G401.6 (cell line): ENCODE measurements around the gene MED26.

ENCODE experiments used
- FAIRE-seq: peaks from 2 replicates; lab custom pipeline; 2012; peaks lifted over from hg19 to GRCh38; lab: Jason Lieb, UNC

The MED26 gene

DNA sequence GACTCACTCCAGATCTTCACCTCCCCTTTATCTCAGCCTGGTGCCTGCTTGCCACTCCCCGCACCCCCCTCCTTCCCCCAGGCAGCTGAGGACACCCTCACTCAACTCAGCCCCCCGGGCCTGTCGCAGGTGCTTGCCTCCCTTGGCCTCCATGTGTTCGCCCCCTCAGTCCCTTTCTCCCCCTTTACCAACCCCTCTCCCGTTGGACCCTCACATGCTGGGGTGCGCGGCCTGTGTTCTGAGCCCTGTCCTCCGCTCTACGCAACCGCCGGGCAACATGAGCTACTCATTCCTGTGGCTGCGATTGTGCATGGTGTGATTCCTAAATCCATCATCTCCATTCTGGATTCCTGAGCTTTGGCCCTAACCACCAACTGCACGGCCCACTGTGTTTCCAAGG lies 90.9 kb downstream of the MED26 start:
- FAIRE-seq = no peak

DNA sequence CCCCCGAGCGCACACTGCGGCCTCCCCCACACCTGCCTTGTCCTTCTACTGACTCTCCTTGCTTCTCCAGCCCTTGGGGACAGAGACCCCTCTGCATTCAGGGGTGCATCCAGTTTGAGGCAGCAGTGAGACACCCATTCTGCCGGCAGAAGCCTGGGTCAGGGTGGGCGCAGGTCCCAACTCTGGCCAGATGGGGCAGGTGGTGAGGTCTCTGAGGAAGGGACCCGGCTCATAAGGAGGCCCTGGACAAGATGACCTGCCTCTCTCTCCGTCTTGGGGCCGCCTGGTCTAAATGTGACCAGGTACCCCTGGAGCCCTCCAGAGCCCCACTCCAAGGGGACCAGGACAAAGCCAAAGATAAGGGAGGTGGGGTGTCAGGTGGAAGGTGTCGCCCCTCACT lies 91.9 kb downstream of the MED26 start:
- no peak for FAIRE-seq

DNA sequence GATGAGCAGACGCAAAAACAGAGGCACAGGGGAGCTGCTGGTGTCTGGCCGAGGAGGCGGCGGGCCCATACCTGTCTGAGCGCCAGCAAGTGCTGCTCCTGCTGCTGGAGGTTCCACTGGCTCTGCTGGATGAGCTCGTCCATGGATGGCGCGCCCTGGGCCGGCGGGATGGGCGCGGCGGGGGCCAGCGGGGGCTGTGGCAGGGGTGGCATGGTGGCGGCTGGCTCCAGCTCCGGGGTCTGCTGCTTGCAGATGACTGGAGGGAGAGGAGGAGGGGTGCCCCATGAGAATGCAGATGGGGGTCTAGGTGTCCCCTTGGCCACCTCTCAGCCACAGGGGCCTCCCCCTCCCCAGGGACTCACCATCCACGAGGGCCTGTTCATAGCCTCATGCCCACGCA lies 92.6 kb downstream of the MED26 start:
- no peak for FAIRE-seq

DNA sequence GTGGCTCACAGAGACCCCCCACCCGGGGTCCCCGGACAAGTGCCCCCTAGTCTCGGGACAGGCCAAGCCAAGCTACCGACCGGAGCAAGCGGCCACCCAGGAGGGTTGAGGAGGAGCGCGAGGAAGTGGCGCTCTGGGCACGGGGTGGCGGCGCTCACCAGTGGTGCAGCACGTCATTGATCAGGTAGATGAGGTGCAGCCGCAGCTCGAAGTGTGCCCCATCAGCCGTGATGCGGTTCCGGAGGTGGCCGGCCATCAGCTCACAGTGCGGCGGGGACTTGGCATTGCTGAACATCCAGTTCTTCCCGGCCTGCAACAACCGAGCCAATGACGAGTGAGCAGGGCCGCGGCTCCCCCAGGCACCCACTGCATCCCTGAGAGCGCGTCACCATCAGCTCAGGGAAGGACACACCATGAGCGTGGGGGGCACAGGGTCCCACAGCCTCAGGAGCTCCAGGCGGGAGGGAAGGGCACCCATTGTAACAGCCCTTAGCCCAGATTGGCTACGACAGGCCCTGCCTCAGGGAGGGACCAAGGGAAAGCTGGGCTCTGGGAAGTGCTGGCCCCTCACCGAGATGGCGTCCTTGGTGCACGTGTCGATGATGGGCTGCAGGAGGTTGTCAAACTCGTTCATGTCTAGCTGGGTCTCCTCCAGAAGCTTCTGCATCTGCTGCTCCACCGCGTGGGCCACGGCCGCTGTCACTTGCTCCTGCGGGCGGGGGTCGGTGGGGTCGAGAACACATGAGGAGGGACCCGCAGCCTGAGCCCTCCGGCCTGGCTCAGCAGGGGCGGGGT lies 95.4 kb downstream of the MED26 start:
- no peak for FAIRE-seq

DNA sequence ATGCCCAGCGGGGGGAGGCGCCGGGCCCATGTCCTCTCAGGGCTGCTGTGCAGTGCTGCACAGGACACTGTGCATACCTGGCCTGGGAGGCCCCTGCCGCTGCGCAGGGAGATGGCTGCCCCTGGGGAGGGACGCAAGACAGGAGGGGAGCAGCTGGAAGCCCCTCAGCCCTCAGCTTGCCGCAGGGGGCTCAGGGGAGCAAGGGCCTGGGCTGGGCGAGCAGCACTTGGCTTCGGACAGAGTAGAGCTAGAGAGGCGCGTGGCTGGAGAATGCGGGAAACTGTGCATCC lies 96.7 kb downstream of the MED26 start:
- no peak for FAIRE-seq

DNA sequence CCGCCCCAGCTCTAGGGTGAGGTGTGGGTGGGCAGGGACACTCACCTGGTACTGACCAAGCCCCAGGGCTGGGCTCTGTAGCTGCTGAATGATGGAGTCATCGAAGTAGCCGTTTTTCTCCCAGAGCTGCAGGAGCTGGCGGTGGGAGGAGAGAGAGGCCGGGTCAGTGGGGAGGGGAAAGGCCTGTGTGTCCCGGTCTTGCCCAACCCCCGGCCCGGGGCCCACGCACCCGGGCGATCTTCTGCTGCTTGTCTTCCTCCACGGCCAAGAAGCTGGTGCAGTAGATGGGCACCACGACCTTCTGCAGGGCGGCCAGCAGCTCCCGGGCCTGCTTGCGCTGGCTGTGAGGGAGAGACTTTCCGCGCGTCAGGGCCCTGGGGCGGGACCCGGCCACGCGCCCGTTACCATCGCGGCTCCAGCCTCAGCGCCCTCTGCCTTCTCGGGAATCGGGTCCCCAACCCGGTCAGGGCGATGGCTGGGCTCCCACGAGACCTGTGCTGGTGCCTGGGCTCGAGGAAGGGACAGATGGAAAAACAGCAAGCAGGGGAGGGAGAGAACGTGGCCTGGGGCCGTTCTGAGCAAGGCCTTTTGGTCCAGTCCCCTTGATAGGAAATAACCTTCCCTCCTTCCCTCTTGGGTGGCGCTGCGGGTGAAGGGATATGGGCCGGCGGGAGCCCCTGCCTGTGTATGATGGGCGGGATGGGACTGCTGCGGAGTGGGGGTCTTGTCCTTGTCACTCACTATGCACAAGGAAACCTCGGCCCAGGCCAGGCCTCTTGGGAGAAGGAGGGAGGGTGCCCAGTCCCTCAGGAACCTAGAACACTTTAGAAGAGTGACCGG lies 97.2 kb downstream of the MED26 start:
- no peak for FAIRE-seq

DNA sequence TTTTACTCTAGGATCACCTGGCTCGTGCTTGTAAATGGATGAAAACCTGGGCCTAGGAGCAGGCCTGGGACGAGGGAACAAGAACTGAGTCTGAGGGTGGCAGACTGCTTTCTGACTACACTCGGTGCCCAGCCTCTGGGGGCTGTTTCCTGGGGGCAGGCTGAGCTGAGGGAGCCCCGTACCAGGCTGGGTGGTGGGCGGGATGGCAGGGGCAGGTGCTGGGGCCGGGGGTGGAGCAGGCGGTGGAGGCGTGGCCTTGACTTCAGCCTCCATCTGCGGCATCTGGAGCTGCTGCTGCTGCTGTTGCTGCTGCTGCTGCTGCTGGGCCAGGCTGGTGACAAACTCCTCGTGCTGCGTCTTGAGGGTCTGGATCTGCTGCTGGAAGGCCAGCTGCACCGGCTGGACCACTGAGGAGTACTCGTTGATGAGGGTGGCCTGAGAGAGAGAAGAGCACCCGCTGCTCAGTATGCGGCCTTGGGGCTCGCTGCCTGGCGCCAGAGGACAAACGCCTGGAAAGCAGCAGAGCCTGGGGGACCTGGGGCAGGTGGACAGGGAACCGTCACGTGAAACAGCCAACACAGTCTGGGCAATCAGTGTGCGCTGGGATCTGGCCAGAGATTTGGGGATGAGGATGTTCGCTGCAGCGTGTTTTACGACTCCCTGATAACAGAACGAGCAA lies 98.4 kb downstream of the MED26 start:
- no peak for FAIRE-seq

DNA sequence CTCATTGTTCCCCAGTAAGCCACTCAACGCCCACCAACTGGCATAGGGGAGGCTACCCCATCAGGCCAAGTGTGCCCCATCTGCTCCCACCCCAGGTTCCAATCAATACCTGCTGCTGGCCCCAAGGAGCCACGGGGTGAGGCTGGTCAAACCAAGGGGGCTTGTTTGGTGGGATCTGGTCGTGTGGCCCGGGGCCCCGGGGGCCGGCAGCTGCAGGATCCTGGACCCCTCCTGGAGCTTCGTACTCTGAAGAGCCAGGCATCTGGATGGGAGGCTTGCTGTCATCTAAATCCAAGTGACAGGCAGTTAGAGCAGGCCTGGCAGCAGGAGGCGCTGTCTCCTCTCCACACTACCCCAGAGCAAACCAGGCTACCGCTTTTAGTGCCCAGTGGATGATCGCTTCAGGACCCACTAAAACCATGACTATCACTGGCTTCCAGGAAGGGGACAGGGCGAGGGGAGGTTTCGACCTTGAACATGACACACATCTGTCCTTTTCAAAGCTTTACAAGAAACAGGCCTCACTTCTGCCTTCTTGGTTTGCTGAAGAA lies 100.0 kb downstream of the MED26 start:
- no peak for FAIRE-seq

DNA sequence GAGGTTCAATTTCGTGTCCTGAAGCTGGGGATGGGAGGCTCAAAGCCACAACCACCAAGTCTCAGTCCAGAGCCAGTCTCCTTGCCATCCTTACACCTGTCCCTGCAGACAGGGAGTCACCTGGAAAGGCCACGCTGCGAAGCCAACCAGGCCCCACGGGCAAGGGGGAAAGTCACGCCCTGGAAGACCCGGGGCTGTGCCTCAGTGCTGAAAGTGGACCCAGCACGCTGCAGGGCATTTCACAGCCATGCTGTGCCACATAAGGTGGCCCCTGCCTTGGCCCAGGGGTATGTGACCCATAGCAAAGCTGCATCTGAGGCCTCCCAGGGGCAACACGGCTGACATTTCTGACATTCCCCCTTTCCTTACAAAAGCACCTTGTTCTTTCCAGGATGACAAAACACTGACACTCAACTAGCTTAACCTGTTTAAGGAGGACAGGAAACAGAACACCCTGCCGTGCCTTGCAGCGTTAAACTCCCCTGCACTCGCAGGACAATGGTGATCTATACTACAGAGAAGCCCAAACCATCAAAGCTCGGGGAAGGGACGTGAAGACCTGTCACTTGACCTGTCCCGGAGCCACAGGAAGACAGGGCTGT lies 100.6 kb downstream of the MED26 start:
- no peak for FAIRE-seq

DNA sequence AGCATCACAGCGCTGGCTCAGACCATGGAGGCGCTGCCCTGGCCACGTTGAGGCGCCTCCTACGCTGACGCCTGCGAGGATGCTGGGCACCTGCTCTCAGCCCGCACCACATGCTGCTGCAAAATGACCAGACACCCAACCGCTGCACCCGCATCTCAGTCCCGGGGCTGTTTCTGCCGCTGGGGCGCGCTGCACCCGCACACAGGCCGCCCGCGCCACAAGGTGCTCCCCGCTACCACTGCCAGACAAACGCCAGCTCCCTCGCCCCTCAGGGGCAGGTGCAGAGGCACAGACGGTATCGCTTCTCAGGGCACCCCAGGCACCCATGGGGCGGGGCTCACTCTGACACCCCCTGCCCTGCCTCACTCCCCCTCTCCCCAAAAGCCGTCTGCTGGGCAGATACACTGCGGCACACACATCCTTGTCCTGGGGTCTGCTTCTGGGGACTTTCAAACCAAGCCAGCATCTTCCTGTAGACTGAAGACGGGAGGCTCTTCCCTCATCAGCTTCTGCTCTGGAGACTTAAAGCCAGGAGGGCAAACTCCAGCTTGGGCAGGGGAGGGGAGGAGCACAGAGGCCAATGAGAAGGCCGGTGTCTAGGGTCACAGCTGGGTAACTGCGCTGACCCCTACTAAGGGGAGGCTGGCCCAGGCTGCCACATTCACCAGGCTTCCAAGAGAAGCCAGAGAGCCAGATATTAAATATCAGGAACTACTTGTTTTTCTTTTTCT lies 102.1 kb downstream of the MED26 start:
- no peak for FAIRE-seq

DNA sequence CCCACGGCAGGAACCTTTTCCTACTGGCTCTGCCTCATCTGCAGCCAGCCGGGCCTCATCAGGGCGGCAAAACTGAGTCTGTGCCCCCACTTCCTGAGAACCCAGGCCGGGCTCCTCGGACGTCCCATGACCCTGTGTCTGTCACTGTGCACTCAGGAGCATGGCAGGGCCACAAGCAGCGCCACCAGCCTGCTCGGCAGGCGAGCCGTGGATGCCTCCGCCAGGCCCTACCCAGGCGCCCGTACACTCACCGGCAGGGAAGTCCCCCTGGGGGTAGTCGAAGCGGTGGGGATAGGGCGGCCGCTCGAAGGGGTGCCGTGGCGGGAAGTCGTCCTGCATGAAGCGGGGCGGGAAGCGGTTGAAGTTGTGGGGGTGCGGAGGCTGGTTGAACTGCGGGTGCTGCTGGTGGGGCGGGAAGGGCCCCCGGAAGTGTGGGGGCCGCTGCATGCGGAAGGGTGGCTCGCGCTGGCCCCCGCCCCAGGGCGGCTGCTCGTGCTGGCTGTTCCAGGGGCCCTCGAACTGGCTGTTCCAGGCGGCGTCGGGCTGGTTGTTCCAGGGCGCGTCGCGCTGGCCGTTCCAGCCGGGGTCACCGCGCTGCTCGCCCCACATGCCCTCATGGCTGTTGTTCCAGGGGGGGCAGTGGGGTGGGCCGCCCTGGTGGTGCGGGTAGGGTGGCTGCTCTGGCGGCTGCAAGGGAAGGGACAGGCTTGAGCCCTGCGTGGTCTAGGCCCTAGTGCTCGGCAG lies 102.8 kb downstream of the MED26 start:
- FAIRE-seq = no peak
